HG03045 (cell line): ENCODE measurements around the gene P2RY2.
"Not testable (repeated sequence)": the region's sequence is repeated elsewhere in the genome, so short reads cannot be mapped to it uniquely, and the experiment has no call there.

Experiments
- ATAC-seq: cut with Tn5 transposase; IDR thresholded peaks from one replicate; pipeline ENCODE4 v1.9.1; 2021; ENCODE audit warnings: mild to moderate bottlenecking, moderate library complexity; ENCODE audit not compliant: unreplicated experiment

The P2RY2 gene

DNA sequence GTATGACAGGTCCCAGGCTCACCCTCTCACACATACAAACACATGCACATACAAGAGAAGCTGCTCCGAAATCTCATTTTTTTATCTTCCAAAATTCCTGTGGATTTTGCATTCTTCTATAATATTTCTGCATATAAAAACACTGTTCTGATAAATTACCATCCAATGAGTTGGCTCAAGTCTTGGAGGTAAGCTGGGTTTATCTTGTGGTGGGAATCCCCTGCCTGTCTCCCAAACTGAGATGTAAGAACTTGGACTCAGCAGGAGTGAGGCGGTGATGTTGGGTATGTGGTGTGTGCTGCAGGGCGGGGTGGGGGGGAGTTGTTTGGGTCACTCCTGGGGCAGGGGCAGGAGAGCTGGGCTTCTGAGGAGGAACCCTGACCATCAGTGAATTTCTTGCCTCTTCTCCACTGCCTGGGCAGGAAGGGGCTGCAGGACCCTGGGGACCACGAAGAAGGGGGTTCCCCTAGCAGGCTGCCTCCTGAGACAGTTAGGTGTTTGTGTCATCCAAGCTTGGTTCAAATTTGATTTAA, 47.3 kb downstream of the P2RY2 start:
- ATAC-seq, result no peak

DNA sequence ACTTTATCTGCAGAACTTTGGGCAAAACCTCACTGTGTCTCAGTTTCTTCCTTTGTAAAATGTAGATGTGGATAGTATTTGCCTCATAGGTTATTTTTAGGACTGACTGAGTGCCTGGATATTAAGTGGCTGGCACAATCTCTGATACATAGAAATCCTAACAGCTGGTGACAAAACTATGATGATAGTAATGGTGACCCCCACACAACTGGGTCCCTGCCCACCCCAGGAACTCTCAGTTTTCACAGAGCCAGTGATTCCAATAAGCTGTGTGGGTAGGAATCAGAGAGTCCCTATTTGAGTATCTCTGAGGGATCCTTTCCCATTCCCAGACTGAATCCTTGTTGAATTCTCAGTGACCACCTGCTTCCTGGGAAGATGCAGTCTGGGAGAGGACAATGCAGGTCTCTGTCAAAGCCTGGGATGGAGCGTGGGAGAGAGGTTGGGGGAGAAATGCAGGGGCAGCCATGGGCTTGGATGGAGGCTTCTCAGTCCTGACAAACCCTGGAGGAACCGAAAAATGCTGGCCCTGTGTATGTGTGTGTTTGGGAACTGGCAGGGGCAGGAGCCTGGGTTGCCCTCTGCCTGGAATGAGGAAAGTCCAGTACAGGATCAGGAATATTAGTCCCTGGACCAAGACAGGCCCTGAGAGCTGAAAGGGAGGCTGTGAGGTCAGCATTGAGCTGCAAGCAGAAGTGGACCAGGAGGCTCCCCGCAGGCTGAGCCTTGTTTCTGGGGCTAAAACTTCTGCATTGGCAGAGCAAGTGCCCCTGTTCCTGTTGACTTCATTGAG, 48.0 kb downstream of the P2RY2 start:
- no peak for ATAC-seq

DNA sequence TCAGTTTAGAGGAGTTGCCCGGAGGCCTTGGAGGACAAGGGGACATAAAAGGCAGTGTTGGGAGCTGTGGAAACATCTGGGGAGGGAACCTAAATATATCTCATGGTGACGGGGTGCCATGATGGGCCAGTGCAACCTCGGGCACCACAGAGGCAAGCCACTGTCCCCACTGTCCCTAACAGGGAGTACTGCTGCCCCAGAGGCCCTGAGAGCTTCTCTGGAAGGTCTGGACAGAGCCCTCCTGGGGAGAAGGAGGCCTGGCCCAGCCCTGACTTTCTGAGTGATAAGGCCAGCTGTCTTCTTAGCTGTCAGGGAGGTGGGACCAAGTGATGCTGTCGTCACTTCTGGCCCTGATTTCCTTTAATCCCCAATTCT, 48.6 kb downstream of the P2RY2 start:
- ATAC-seq, result no peak

DNA sequence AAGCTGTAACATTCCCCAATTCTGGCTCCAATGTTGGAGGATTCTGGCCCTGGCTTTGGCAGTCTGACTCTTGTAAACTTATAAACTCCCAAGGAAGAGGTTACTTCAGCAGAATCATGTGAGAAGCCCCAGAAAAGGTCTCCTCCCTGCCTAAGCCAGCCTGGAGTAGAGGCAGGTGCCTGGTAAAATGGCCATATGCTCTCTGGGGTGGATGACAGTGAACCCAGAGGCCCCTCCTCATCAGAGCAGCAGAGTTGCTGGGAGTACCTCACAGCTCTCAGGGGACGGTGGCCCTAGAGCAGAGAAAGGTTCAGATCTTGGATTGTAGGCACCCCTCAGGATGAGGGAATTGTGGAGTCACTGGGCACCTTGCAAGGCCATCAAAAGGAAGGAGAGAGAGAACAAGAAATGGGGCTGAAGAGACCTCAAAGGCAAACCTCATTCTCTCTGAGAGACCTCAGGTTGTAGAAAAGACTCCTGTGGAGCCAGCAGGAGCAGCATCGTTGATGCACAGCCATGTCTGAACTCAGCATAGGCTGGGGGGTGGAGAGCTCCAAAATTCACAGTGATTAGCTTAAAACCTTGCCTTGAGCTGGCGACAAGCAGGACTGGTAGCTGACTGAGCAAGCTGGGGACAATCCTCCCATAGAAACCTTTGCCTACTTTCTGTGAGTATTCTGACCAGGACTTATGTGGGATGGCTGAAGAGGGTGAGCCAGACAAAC, 49.2 kb downstream of the P2RY2 start:
- no peak for ATAC-seq

DNA sequence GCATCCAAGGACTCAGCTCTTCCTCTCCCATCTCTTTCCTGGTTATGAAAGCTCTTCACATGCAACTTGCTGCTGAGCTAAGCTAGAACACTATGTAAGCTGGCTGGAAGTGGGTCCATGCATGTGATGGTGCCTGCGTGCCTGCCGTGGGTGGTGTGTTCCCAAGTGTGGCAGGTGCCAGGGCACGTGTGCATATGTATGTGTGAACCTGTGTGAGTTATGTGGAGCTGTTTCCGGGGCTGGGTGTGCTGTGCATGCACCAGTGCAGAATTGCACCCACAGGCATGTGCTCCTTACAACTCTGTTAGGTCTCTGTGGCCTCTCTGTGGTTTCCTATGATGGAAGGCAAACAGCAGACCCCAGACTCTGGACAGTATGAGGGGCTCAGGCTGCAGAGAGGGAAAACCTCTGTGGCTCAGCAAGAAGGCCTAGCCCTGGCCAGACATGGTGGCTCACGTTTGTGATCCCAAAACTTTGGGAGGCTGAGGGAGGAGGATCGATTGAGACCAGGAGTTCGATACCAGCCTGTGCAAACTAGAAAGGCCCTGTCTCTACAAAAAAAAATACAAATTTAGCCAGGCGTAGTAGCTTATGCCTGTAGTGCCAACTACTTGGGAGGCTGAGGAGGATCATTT, 49.9 kb downstream of the P2RY2 start:
- no peak for ATAC-seq

GRCh38 chr11:73268671-73269271, 50.7 kb downstream of the P2RY2 start:
- no peak for ATAC-seq

GRCh38 chr11:73269459-73270015, 51.5 kb downstream of the P2RY2 start:
- no peak for ATAC-seq

DNA sequence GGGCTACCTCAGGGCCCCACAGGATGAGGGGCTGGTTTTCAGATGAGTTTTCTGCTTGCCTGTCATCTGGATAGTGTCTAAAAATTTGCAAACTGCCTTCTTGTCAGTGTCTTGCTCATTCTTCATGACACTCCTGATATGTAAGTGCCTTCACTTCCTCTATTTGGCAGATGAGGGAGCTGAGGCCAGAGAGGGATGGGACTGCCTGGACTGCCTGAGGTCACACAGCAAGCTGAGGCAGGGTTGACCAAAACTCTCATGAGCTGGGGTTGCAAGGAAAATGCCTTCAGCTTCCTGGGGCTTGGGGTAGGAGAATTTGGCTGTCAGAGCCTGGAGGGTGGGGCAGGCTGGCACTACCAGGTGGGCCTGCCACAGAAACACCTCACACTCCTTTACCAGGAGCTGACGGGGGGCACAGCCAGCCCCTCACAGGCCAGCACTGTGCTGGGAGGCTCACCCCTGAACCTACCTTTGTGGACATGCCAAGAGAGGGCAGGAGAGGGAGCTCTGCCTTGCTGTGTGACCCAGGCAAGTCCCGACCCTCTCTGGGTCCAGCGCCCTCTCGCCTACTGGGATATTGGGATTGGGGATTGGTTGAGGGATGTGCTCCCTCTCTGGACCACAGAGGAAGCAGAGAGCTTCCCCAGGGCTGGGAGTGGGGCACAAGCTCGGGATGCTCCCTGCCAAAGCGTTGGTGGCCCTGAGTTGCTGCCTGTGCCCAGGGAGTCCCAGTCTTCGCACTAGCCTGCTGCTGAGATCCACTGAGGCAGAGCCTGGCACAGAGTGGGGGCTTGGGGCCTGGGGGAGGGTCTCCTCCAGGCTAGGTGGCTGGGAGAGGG, 52.2 kb downstream of the P2RY2 start:
- no peak for ATAC-seq

- ATAC-seq, result no peak
These were observed 52.9 kb downstream of the P2RY2 start for GRCh38 chr11:73270855-73271477.

DNA sequence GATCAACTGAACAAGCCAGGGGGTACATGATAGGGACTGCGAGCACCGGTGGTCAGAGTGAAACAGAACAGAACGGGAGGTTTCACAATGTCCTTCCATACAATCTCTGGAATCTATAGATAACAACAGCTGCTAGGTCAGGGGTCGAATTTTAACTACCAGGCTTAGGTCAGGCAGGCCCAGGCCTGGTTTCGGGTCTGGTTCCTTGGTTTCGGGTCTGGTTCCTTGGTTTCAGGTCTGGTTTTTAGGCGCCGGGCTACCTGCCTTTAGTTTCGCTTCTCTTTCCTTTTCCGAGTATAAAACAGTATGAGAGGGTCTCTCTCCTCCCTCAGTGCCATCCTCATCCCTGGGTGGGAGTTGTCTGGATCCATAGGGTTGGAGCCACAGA, 53.4 kb downstream of the P2RY2 start:
- ATAC-seq, result not testable (repeated sequence)

- no peak for ATAC-seq
These were observed 54.0 kb downstream of the P2RY2 start, which contains the start of gene P2RY6 for GRCh38 chr11:73271936-73272679. Gene P2RY6, plus strand, starts transcription at chr11:73272338. Its CDS starts 24,181 bp downstream, at chr11:73296519.

GRCh38 chr11:73272680-73273038, 54.6 kb downstream of the P2RY2 start:
- ATAC-seq, result no peak

DNA sequence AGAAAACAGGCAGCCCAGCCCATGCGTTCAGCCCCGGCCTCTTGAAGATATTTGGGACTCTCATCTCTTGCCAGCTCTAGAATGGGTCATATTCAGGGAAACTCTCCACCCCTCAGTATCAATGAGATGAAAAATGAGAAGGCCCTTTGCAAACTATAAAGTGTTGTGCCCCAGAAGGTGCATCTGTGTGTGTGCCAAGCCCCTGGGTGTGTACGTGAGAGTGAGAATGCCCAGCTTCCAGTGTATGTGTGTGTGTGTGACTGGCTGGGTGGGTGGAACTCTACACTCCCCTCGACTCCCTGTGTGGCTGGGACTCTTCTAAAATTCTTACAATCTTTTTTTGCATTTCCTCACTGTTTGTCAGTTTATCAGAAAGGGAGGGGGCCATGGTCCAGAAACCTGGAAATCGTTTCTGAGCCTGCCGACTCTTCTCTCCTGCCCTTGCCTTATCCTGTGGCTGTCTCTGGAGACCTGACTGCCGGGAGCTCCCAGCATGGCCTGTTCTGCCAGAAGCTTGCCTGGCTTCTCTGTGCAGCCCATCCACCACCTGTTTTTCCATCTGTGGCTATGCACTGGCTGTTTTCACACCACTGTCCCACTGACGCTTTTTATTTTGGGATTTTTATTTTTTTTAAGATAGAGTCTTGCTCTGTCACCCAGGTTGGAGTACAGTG, 55.3 kb downstream of the P2RY2 start:
- ATAC-seq, result no peak

GRCh38 chr11:73274191-73274590, 56.1 kb downstream of the P2RY2 start:
- ATAC-seq, result not testable (repeated sequence)

GRCh38 chr11:73274722-73275380, 56.8 kb downstream of the P2RY2 start:
- no peak for ATAC-seq

DNA sequence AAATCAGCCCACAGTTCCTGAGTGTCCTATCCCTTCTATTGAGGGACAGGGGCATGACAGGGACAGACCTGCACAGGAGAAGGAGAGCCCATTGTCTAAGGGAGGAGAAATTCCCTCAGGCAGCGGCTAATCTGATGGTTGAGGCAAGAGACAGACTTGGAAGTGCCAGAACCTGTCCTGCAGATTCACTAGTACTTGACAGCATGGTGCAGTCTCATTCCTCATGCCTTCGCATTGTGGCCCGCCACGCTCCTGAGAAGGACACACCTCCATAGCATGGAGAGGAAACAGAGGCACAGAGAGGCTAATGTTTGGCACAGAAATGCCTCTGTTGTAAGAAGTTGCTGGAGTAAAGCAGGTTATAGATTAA, 57.3 kb downstream of the P2RY2 start:
- no peak for ATAC-seq

- no peak for ATAC-seq
These were observed 59.4 kb downstream of the P2RY2 start for GRCh38 chr11:73277467-73277866.

GRCh38 chr11:73280626-73281025, 62.5 kb downstream of the P2RY2 start:
- ATAC-seq, result no peak
